HEK293 (cell line): ENCODE results near the gene SYNDIG1L.

ENCODE experiments used
- CTCF ChIA-PET: fragments of 350-600 bp; formaldehyde crosslinking; extraction: SDS; loops from one replicate; lab custom pipeline; 2021; ENCODE audit warnings: antibody characterized with exemption; lab: Yijun Ruan, JAX
- POLR2A ChIA-PET: fragments of 300-600 bp; formaldehyde crosslinking; extraction: SDS; loops from one replicate; lab custom pipeline; 2020; ENCODE audit warnings: antibody characterized with exemption, inconsistent platforms; lab: Yijun Ruan, JAX
- H3K27ac ChIP-seq: fragments of 200-500 bp; sonication (Bioruptor generic); 2 replicates; pipeline ENCODE4 v1.5.1; 2014; ENCODE audit warnings: low read depth, low read length, control low read depth, inconsistent platforms; ENCODE audit errors: extremely low read depth
- H3K36me3 ChIP-seq, 2 experiments: fragments of 200-500 bp in 1 of 2; sonication (Bioruptor generic) in 1 of 2; 1 replicate in 1 of 2; 2 replicates in 1 of 2; pipeline ENCODE4 v1.5.1; 2014 to 2017; ENCODE audit warnings: inconsistent platforms in 2 of 2, low read length in 2 of 2; ENCODE audit not compliant: control insufficient read depth in 2 of 2, insufficient read depth in 1 of 2
- H3K4me1 ChIP-seq: fragments of 200-500 bp; sonication (Bioruptor generic); 2 replicates; pipeline ENCODE4 v1.5.1; 2014; ENCODE audit warnings: mild to moderate bottlenecking, low read length, inconsistent platforms; ENCODE audit not compliant: control insufficient read depth, insufficient read depth
- H3K4me3 ChIP-seq: 2 replicates; pipeline ENCODE4 v1.5.1; 2011; ENCODE audit warnings: low read depth, mild to moderate bottlenecking, control low read depth, low read length, moderate library complexity
- H3K9me3 ChIP-seq: fragments of 200-500 bp; sonication (Bioruptor generic); 2 replicates; pipeline ENCODE4 v1.5.1; 2014; ENCODE audit warnings: low read depth, low read length, inconsistent platforms; ENCODE audit not compliant: control insufficient read depth, insufficient read depth
- GFI1B ChIP-seq: fragments of 450-650 bp; formaldehyde crosslinking; IDR thresholded peaks from 2 replicates; pipeline ENCODE4 v1.5.1; 2016; ENCODE audit warnings: missing biosample characterization, missing genetic modification characterization
- HIC1 ChIP-seq: fragments of 450-650 bp; formaldehyde crosslinking; IDR thresholded peaks from 2 replicates; pipeline ENCODE4 v1.5.1; 2016; ENCODE audit warnings: missing biosample characterization, missing genetic modification characterization
- KLF8 ChIP-seq: fragments of 450-650 bp; formaldehyde crosslinking; IDR thresholded peaks from 2 replicates; pipeline ENCODE4 v1.5.1; 2016; ENCODE audit warnings: missing biosample characterization, missing genetic modification characterization
- MYNN ChIP-seq: fragments of 450-650 bp; formaldehyde crosslinking; IDR thresholded peaks from 2 replicates; pipeline ENCODE4 v1.5.1; 2016; ENCODE audit warnings: missing biosample characterization, missing genetic modification characterization, borderline replicate concordance
- SALL2 ChIP-seq: fragments of 450-650 bp; formaldehyde crosslinking; IDR thresholded peaks from 2 replicates; pipeline ENCODE4 v1.5.0; 2017; ENCODE audit warnings: missing biosample characterization, mild to moderate bottlenecking, missing genetic modification characterization, borderline replicate concordance
- ZBTB10 ChIP-seq: fragments of 450-650 bp; formaldehyde crosslinking; IDR thresholded peaks from 2 replicates; pipeline ENCODE4 v1.5.1; 2016; ENCODE audit warnings: missing biosample characterization, missing genetic modification characterization
- ZBTB17 ChIP-seq: fragments of 450-650 bp; formaldehyde crosslinking; IDR thresholded peaks from 2 replicates; pipeline ENCODE4 v1.5.1; 2016; ENCODE audit warnings: missing biosample characterization, missing genetic modification characterization
- ZFP41 ChIP-seq: fragments of 450-650 bp; formaldehyde crosslinking; IDR thresholded peaks from 2 replicates; pipeline ENCODE4 v1.5.1; 2016; ENCODE audit warnings: missing biosample characterization, missing genetic modification characterization, borderline replicate concordance
- ZNF112 ChIP-seq: fragments of 450-650 bp; formaldehyde crosslinking; IDR thresholded peaks from 2 replicates; pipeline ENCODE4 v1.5.0; 2017; ENCODE audit warnings: missing biosample characterization, missing genetic modification characterization
- ZNF140 ChIP-seq: fragments of 450-650 bp; formaldehyde crosslinking; IDR thresholded peaks from 2 replicates; pipeline ENCODE4 v1.5.1; 2016; ENCODE audit warnings: missing biosample characterization, missing genetic modification characterization
- ZNF169 ChIP-seq: fragments of 450-650 bp; formaldehyde crosslinking; IDR thresholded peaks from 2 replicates; pipeline ENCODE4 v1.5.1; 2016; ENCODE audit warnings: missing biosample characterization, missing genetic modification characterization
- ZNF248 ChIP-seq: fragments of 450-650 bp; formaldehyde crosslinking; IDR thresholded peaks from 2 replicates; pipeline ENCODE4 v1.5.1; 2017; ENCODE audit warnings: missing biosample characterization, missing genetic modification characterization
- ZNF292 ChIP-seq: fragments of 450-650 bp; formaldehyde crosslinking; IDR thresholded peaks from 2 replicates; pipeline ENCODE4 v1.5.1; 2016; ENCODE audit warnings: low read depth, missing biosample characterization, missing genetic modification characterization, borderline replicate concordance
- ZNF335 ChIP-seq: fragments of 450-650 bp; formaldehyde crosslinking; conservative IDR thresholded peaks from 2 replicates; pipeline ENCODE4 v1.5.1; 2016; ENCODE audit warnings: missing biosample characterization, missing genetic modification characterization
- ZNF362 ChIP-seq: fragments of 450-650 bp; formaldehyde crosslinking; IDR thresholded peaks from 2 replicates; pipeline ENCODE4 v1.5.1; 2016; ENCODE audit warnings: missing biosample characterization, missing genetic modification characterization
- ZNF398 ChIP-seq: fragments of 450-650 bp; formaldehyde crosslinking; IDR thresholded peaks from 2 replicates; pipeline ENCODE4 v1.5.1; 2017; ENCODE audit warnings: missing biosample characterization, missing genetic modification characterization
- ZNF549 ChIP-seq: fragments of 450-650 bp; IDR thresholded peaks from 2 replicates; pipeline ENCODE4 v1.5.1; 2018; ENCODE audit warnings: missing biosample characterization, missing genetic modification characterization, mild to moderate bottlenecking, inconsistent platforms, moderate library complexity
- ZNF561 ChIP-seq: fragments of 450-650 bp; IDR thresholded peaks from 2 replicates; pipeline ENCODE4 v1.5.1; 2018; ENCODE audit warnings: missing biosample characterization, missing genetic modification characterization, borderline replicate concordance
- ZNF623 ChIP-seq: fragments of 450-650 bp; formaldehyde crosslinking; IDR thresholded peaks from 2 replicates; pipeline ENCODE4 v1.5.1; 2016; ENCODE audit warnings: missing biosample characterization, missing genetic modification characterization
- ZNF654 ChIP-seq: fragments of 450-650 bp; formaldehyde crosslinking; IDR thresholded peaks from 2 replicates; pipeline ENCODE4 v1.5.1; 2016; ENCODE audit warnings: low read depth, missing biosample characterization, missing genetic modification characterization
- ZNF660 ChIP-seq: fragments of 450-650 bp; IDR thresholded peaks from 2 replicates; pipeline ENCODE4 v1.5.1; 2018; ENCODE audit warnings: missing biosample characterization, mild to moderate bottlenecking, missing genetic modification characterization
- ZNF747 ChIP-seq: fragments of 450-650 bp; formaldehyde crosslinking; IDR thresholded peaks from 2 replicates; pipeline ENCODE4 v1.5.1; 2016; ENCODE audit warnings: missing biosample characterization, missing genetic modification characterization
- ZNF791 ChIP-seq: fragments of 450-650 bp; formaldehyde crosslinking; IDR thresholded peaks from 2 replicates; pipeline ENCODE4 v1.5.1; 2016; ENCODE audit warnings: missing biosample characterization, missing genetic modification characterization
- ZSCAN4 ChIP-seq: fragments of 450-650 bp; formaldehyde crosslinking; IDR thresholded peaks from 2 replicates; pipeline ENCODE4 v1.5.1; 2017; ENCODE audit warnings: missing biosample characterization, missing genetic modification characterization

The SYNDIG1L gene

GRCh38 chr14:74429221-74429691, 3.2 kb upstream of the SYNDIG1L start:
- H3K4me3 ChIP-seq: no peak overlapping the region
- H3K4me1 ChIP-seq: no peaks in the 10 kb centered on the region
- no peak overlapping the region for H3K27ac ChIP-seq
- H3K36me3 ChIP-seq: no peaks in the 10 kb centered on the region
- POLR2A ChIA-PET: no interaction called here
- H3K9me3 ChIP-seq: no peaks in the 10 kb centered on the region
- TF ChIP-seq ZNF140 (tag by site-specific recombination): no peak
- TF ChIP-seq ZNF660 (tag by site-specific recombination): no peak
- TF ChIP-seq ZNF654 (tag by site-specific recombination): no peak
- no peak for TF ChIP-seq ZNF549 (tag by site-specific recombination)
- no peak for TF ChIP-seq ZNF112 (tag by site-specific recombination)
- no peak for TF ChIP-seq ZNF623 (tag by site-specific recombination)
- TF ChIP-seq ZNF335 (tag by site-specific recombination): no peak
- no peak for TF ChIP-seq ZNF362 (tag by site-specific recombination)
- no peak for TF ChIP-seq ZNF248 (tag by site-specific recombination)
- TF ChIP-seq ZSCAN4 (tag by site-specific recombination): no peak
- TF ChIP-seq ZNF747: no peak
- CTCF ChIA-PET: interaction anchor here (0.8 kb wide), 1 partner anchor 19 kb away, joined by 4 read pairs; no protein-coding TSS in a partner anchor

- Histone ChIP-seq H3K36me3 (no peaks in the 10 kb centered on the region), H3K9me3 (no peaks in the 10 kb centered on the region), H3K4me3 (no peak overlapping the region), H3K27ac (no peak overlapping the region)
- POLR2A ChIA-PET: no interaction called here
- TF ChIP-seq ZNF398 (tag by site-specific recombination): no peak
- TF ChIP-seq ZBTB10 (tag by site-specific recombination): no peak
- TF ChIP-seq ZNF292 (tag by site-specific recombination): no peak
- no peak for TF ChIP-seq ZNF561
- TF ChIP-seq ZFP41: no peak
- no peak for TF ChIP-seq SALL2 (tag by site-specific recombination)
- TF ChIP-seq GFI1B (tag by site-specific recombination): no peak
- no peak for TF ChIP-seq ZBTB17 (tag by site-specific recombination)
- no peak for TF ChIP-seq ZNF169 (tag by site-specific recombination)
- no peak for TF ChIP-seq ZNF791
- no peak for TF ChIP-seq KLF8 (tag by site-specific recombination)
- no peak for TF ChIP-seq MYNN (tag by site-specific recombination)
- TF ChIP-seq HIC1 (tag by site-specific recombination): no peak
- TF ChIP-seq, all 188 proteins: peak for 0
- no peaks in the 10 kb centered on the region for H3K4me1 ChIP-seq
- CTCF ChIA-PET: interaction anchor here (0.6 kb wide), 1 partner anchor 19 kb away, joined by 3 read pairs; no protein-coding TSS in a partner anchor
Observed at GRCh38 chr14:74427651-74428050, 1.6 kb upstream of the SYNDIG1L start.
